Panc1 (cell line): ENCODE results near the gene IGF1R. TPM values are rescaled to one million over a fixed set of nuclear protein-coding genes. Genes with fewer than 3 reads are reported as not detected.

ENCODE experiments used
- ATAC-seq: fragments of 200-7000 bp; cut with Tn5 transposase; 2 replicates; pipeline ENCODE4 v1.9.1; 2020; ENCODE audit warnings: mild to moderate bottlenecking, moderate library complexity
- BruUV-seq: library from RNA; stranded (reverse); fragments of 400-500 nt; replicated peaks from 2 replicates; lab custom pipeline; 2021; lab: Mats Ljungman, UMichigan
- CTCF ChIA-PET: fragments of 300-600 bp; sonication (Branson Sonifier 250); formaldehyde crosslinking; loops from one replicate; lab custom pipeline; 2022; ENCODE audit warnings: antibody characterized with exemption; lab: Charles Lee
- POLR2A ChIA-PET: fragments of 300-600 bp; sonication (Branson Sonifier 250); formaldehyde crosslinking; loops from one replicate; lab custom pipeline; 2022; ENCODE audit warnings: antibody characterized with exemption; lab: Charles Lee
- DNase-seq: peaks from one replicate; pipeline ENCODE4 v3.0.0-alpha.2; 2010; ENCODE audit warnings: low read depth, low spot score
- H3K27ac ChIP-seq: 2 replicates; pipeline ENCODE4 v1.5.1; 2011; ENCODE audit warnings: mild to moderate bottlenecking, low read length, inconsistent platforms
- H3K27me3 ChIP-seq: fragments of 200-500 bp; sonication (Bioruptor generic); 2 replicates; pipeline ENCODE4 v1.6.0; 2014; ENCODE audit warnings: low read length, inconsistent platforms; ENCODE audit not compliant: control insufficient read depth, insufficient read depth
- H3K36me3 ChIP-seq: fragments of 200-500 bp; sonication (Bioruptor generic); 2 replicates; pipeline ENCODE4 v1.5.1; 2014; ENCODE audit warnings: inconsistent platforms, mild to moderate bottlenecking, low read length, moderate library complexity; ENCODE audit not compliant: control insufficient read depth, insufficient read depth
- H3K4me1 ChIP-seq: 2 replicates; pipeline ENCODE4 v1.5.1; 2011; ENCODE audit warnings: inconsistent platforms, mild to moderate bottlenecking, low read length, moderate library complexity; ENCODE audit not compliant: control insufficient read depth, insufficient read depth
- H3K4me3 ChIP-seq, 2 experiments: 2 replicates each; pipeline ENCODE4 v1.5.1; 2011 to 2012; ENCODE audit warnings: low read depth in 2 of 2, low read length in 2 of 2, mild to moderate bottlenecking in 2 of 2, inconsistent platforms in 1 of 2, moderate library complexity in 1 of 2
- H3K9me3 ChIP-seq: fragments of 200-500 bp; sonication (Bioruptor generic); 2 replicates; pipeline ENCODE4 v1.5.1; 2014; ENCODE audit warnings: low read depth, mild to moderate bottlenecking, inconsistent platforms, low read length, moderate library complexity; ENCODE audit not compliant: control insufficient read depth, insufficient read depth
- POLR2AphosphoS5 ChIP-seq: IDR thresholded peaks from 2 replicates; pipeline ENCODE4 v1.6.1; 2012; ENCODE audit warnings: mild to moderate bottlenecking, low read depth, low read length, moderate library complexity
- SIN3A ChIP-seq: IDR thresholded peaks from 2 replicates; pipeline ENCODE4 v1.6.1; 2012; ENCODE audit warnings: low read depth, mild to moderate bottlenecking, low read length, moderate library complexity, borderline replicate concordance; ENCODE audit not compliant: insufficient read depth
- TCF7L2 ChIP-seq: IDR thresholded peaks from 2 replicates; pipeline ENCODE4 v1.6.1; 2011; ENCODE audit warnings: mild to moderate bottlenecking, low read depth, low read length, inconsistent platforms
- in situ Hi-C: cut with HindIII; loops from 2 replicates; pipeline ENCODE4 v1.10.0; 2016; ENCODE audit warnings: low sequenced_read_pairs, low pct_unique_long_range_greater_than_20kb
- intact Hi-C: fragments of 100-400 bp; cut with micrococcal nuclease; formaldehyde crosslinking; loops from one replicate; pipeline ENCODE4 v1.10.0; 2022; ENCODE audit not compliant: unreplicated experiment
- total RNA-seq: library from RNA; stranded (reverse); gene quantifications from one replicate; pipeline ENCODE4 v1.2.1, GENCODE V29; 2021; ENCODE audit not compliant: unreplicated experiment
- TF ChIP-seq, protein P1 (sequence below), 2 experiments: IDR thresholded peaks; 2 replicates each; pipeline ENCODE4 v1.6.1; 2011 to 2012; ENCODE audit warnings: low read depth in 2 of 2, control low read depth in 1 of 2, low read length in 1 of 2, mild to moderate bottlenecking in 1 of 2, moderate library complexity in 1 of 2; ENCODE audit not compliant: insufficient read depth in 1 of 2
- TF ChIP-seq, protein P2 (sequence below): fragments of 450-650 bp; IDR thresholded peaks from 2 replicates; pipeline ENCODE4 v1.5.1; 2017; ENCODE audit warnings: mild to moderate bottlenecking

Gene IGF1R
- total RNA-seq, 1 experiment from 2014 or later, result 77.1 TPM

DNA sequence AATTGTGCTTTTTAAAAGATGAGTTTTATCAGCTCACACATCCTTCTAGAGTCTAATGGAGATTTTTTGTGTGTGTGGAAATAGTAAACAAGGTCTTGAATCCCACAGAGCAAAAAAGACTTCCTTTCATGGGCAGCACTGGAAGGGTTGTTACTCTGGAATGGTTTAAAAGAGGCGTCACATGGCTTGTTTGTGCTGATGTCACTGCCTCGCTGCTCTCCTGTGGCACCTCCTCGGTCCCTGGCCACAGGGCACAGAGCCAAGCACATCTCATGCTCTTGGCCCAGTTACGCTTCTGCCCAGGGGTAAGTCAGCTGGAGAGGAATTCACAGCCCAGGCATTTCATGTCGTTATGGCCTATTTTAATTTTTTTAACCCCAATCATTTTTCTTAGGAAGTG lies 306.1 kb downstream of the IGF1R start:
- Histone ChIP-seq H3K4me1 (no peaks in the 10 kb centered on the region), H3K27me3 (no peaks in the 10 kb centered on the region), H3K27ac (no peak overlapping the region), H3K4me3 (no peak overlapping the region), H3K9me3 (no peaks in the 10 kb centered on the region), H3K36me3 (peaks cover 3% of the 10 kb centered on the region)
- intact Hi-C loops (no loop called here), in situ Hi-C loops (no loop called here)
- TF ChIP-seq POLR2AphosphoS5 (no peak), TCF7L2 (no peak), SIN3A (no peak)
- TF ChIP-seq, protein P1, sequence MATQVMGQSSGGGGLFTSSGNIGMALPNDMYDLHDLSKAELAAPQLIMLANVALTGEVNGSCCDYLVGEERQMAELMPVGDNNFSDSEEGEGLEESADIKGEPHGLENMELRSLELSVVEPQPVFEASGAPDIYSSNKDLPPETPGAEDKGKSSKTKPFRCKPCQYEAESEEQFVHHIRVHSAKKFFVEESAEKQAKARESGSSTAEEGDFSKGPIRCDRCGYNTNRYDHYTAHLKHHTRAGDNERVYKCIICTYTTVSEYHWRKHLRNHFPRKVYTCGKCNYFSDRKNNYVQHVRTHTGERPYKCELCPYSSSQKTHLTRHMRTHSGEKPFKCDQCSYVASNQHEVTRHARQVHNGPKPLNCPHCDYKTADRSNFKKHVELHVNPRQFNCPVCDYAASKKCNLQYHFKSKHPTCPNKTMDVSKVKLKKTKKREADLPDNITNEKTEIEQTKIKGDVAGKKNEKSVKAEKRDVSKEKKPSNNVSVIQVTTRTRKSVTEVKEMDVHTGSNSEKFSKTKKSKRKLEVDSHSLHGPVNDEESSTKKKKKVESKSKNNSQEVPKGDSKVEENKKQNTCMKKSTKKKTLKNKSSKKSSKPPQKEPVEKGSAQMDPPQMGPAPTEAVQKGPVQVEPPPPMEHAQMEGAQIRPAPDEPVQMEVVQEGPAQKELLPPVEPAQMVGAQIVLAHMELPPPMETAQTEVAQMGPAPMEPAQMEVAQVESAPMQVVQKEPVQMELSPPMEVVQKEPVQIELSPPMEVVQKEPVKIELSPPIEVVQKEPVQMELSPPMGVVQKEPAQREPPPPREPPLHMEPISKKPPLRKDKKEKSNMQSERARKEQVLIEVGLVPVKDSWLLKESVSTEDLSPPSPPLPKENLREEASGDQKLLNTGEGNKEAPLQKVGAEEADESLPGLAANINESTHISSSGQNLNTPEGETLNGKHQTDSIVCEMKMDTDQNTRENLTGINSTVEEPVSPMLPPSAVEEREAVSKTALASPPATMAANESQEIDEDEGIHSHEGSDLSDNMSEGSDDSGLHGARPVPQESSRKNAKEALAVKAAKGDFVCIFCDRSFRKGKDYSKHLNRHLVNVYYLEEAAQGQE (IDR thresholded peaks at IDR 0.05; ENCODE audit: insufficient read depth in 1 of 2, low read depth in 2 of 2, low read length in 1 of 2), result no peak
- TF ChIP-seq, protein P2, sequence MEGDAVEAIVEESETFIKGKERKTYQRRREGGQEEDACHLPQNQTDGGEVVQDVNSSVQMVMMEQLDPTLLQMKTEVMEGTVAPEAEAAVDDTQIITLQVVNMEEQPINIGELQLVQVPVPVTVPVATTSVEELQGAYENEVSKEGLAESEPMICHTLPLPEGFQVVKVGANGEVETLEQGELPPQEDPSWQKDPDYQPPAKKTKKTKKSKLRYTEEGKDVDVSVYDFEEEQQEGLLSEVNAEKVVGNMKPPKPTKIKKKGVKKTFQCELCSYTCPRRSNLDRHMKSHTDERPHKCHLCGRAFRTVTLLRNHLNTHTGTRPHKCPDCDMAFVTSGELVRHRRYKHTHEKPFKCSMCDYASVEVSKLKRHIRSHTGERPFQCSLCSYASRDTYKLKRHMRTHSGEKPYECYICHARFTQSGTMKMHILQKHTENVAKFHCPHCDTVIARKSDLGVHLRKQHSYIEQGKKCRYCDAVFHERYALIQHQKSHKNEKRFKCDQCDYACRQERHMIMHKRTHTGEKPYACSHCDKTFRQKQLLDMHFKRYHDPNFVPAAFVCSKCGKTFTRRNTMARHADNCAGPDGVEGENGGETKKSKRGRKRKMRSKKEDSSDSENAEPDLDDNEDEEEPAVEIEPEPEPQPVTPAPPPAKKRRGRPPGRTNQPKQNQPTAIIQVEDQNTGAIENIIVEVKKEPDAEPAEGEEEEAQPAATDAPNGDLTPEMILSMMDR, result no peak
- POLR2A ChIA-PET, result no interaction called here
- ATAC-seq (no peak), DNase-seq (no peak)
- no TSS peak for BruUV-seq
- CTCF ChIA-PET, result no interaction called here

DNA sequence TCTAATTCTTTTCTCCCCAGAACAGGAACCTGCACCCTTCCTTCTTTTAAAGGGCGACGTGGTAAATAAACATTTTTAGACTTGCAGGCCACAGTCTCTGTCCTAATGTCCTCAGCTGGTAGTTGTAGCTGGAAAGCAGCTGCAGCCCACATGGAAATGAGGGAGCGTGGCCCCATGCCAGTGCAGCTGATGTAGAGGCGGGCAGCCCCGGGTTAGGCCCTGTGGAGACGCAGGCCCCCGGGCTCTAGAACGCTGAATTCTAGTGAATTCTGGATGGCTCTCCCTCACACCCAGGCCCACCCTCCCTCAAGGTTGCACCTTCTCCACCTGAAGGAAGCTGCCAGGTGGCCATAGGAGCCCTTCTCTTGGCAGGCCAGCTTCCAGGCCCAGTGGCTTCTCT lies 307.0 kb downstream of the IGF1R start:
- H3K4me3 ChIP-seq, result no peak overlapping the region
- in situ Hi-C loops (no loop called here), intact Hi-C loops (no loop called here)
- ChIA-PET POLR2A (no interaction called here), CTCF (no interaction called here)
- no peak for ATAC-seq
- peaks cover 3% of the 10 kb centered on the region for H3K36me3 ChIP-seq
- H3K9me3 ChIP-seq, result no peaks in the 10 kb centered on the region
- no peak for DNase-seq
- H3K27me3 ChIP-seq, result no peaks in the 10 kb centered on the region
- BruUV-seq, result no TSS peak
- TF ChIP-seq POLR2AphosphoS5, result no peak
- TF ChIP-seq SIN3A, result no peak
- TF ChIP-seq TCF7L2, result no peak
- TF ChIP-seq, protein P1 (IDR thresholded peaks at IDR 0.05; ENCODE audit: insufficient read depth in 1 of 2, low read depth in 2 of 2, low read length in 1 of 2), result no peak
- TF ChIP-seq, protein P2, result no peak
- H3K4me1 ChIP-seq, result no peaks in the 10 kb centered on the region
- no peak overlapping the region for H3K27ac ChIP-seq
